ENCODE results near the gene ITGB2.

ITGB2 gene

GRCh38 chr21:44923480-44924084 is 2.9 kb upstream of the ITGB2 start:
- no peak for TF ChIP-seq REST (IDR thresholded peaks at IDR 0.05; ENCODE audit: low read depth)
- no peak for TF ChIP-seq TEAD4 (IDR thresholded peaks at IDR 0.05)
- no peak for TF ChIP-seq RAD21 (IDR thresholded peaks at IDR 0.05; ENCODE audit: low read depth)
- no peak for TF ChIP-seq NFIC (IDR thresholded peaks at IDR 0.05)
- no peak for TF ChIP-seq EP300 (IDR thresholded peaks at IDR 0.05; ENCODE audit: borderline replicate concordance)
- no peak for TF ChIP-seq TAF1 (IDR thresholded peaks at IDR 0.05; ENCODE audit: low read depth)
- no peak for TF ChIP-seq USF1 (IDR thresholded peaks at IDR 0.05)
- no peak for TF ChIP-seq FOXM1 (IDR thresholded peaks at IDR 0.05; ENCODE audit: borderline replicate concordance, low read depth)
- no peak for TF ChIP-seq ZBTB7A (IDR thresholded peaks at IDR 0.05; ENCODE audit: low read depth)

- TF ChIP-seq USF1 (IDR thresholded peaks at IDR 0.05) (no peak), MAX (IDR thresholded peaks at IDR 0.05) (no peak), NFIC (IDR thresholded peaks at IDR 0.05) (no peak), FOXM1 (IDR thresholded peaks at IDR 0.05; ENCODE audit: borderline replicate concordance, low read depth) (no peak), TEAD4 (IDR thresholded peaks at IDR 0.05) (no peak), RAD21 (IDR thresholded peaks at IDR 0.05; ENCODE audit: low read depth) (no peak), CEBPB (IDR thresholded peaks at IDR 0.05) (no peak), REST (IDR thresholded peaks at IDR 0.05; ENCODE audit: low read depth) (no peak), EGR1 (IDR thresholded peaks at IDR 0.05) (no peak), CREB1 (IDR thresholded peaks at IDR 0.05; ENCODE audit: low read depth) (no peak), YY1 (IDR thresholded peaks at IDR 0.05; ENCODE audit: low read depth) (no peak), EP300 (IDR thresholded peaks at IDR 0.05; ENCODE audit: borderline replicate concordance) (no peak)
Measured at GRCh38 chr21:44921928-44922327, 1.2 kb upstream of the ITGB2 start.

- TF ChIP-seq EP300 (IDR thresholded peaks at IDR 0.05; ENCODE audit: borderline replicate concordance) (no peak), TAF1 (IDR thresholded peaks at IDR 0.05; ENCODE audit: low read depth) (no peak), USF1 (IDR thresholded peaks at IDR 0.05) (no peak), ZBTB7A (IDR thresholded peaks at IDR 0.05; ENCODE audit: low read depth) (no peak), CREB1 (IDR thresholded peaks at IDR 0.05; ENCODE audit: low read depth) (no peak), MAX (IDR thresholded peaks at IDR 0.05) (no peak)
Measured at GRCh38 chr21:44919913-44920693, 596 bp downstream of the ITGB2 start.

GRCh38 chr21:44919111-44919912 is 1.4 kb downstream of the ITGB2 start:
- TF ChIP-seq NFIC (IDR thresholded peaks at IDR 0.05): no peak
- no peak for TF ChIP-seq YY1 (IDR thresholded peaks at IDR 0.05; ENCODE audit: low read depth)
- no peak for TF ChIP-seq ZBTB7A (IDR thresholded peaks at IDR 0.05; ENCODE audit: low read depth)
- no peak for TF ChIP-seq CREB1 (IDR thresholded peaks at IDR 0.05; ENCODE audit: low read depth)
- no peak for TF ChIP-seq EP300 (IDR thresholded peaks at IDR 0.05; ENCODE audit: borderline replicate concordance)
- no peak for TF ChIP-seq FOXM1 (IDR thresholded peaks at IDR 0.05; ENCODE audit: borderline replicate concordance, low read depth)

- TF ChIP-seq CREB1 (IDR thresholded peaks at IDR 0.05; ENCODE audit: low read depth) (no peak), USF1 (IDR thresholded peaks at IDR 0.05) (no peak), REST (IDR thresholded peaks at IDR 0.05; ENCODE audit: low read depth) (no peak), TAF1 (IDR thresholded peaks at IDR 0.05; ENCODE audit: low read depth) (no peak), ZBTB7A (IDR thresholded peaks at IDR 0.05; ENCODE audit: low read depth) (no peak), EGR1 (IDR thresholded peaks at IDR 0.05) (no peak), YY1 (IDR thresholded peaks at IDR 0.05; ENCODE audit: low read depth) (no peak), TCF12 (IDR thresholded peaks at IDR 0.05; ENCODE audit: low read depth) (no peak), NFIC (IDR thresholded peaks at IDR 0.05) (no peak), CEBPB (IDR thresholded peaks at IDR 0.05) (no peak)
Measured at GRCh38 chr21:44918581-44919033, 2.1 kb downstream of the ITGB2 start.

Measured in Ishikawa (cell line).